Gastroesophageal sphincter (tissue), 4 donors: ENCODE results near the gene IFNA1. TPM values are rescaled to one million over a fixed set of nuclear protein-coding genes. Genes with fewer than 3 reads are reported as not detected.

ENCODE experiments used
- ATAC-seq: fragments of 150-250 bp; one replicate; pipeline ENCODE4 v1.9.1; 2016; ENCODE audit warnings: mild to moderate bottlenecking, moderate library complexity
- H3K27ac ChIP-seq, 4 donors: fragments of 200-600 bp; sonication (generic) in 3 of 4; 1 replicate in 3 of 4; 2 replicates in 1 of 4; pipeline ENCODE4 v1.5.1; 2016 to 2019
- H3K27me3 ChIP-seq: fragments of 200-600 bp; sonication (generic); one replicate; pipeline ENCODE4 v1.5.1; 2019
- H3K36me3 ChIP-seq, 2 donors: fragments of 200-600 bp; sonication (generic); one replicate each; pipeline ENCODE4 v1.5.1; 2019; ENCODE audit warnings: control low read depth in 1 of 2
- H3K4me1 ChIP-seq, 3 donors: fragments of 200-600 bp; sonication (generic); 1 replicate in 2 of 3; 2 replicates in 1 of 3; pipeline ENCODE4 v1.5.1; 2016 to 2019; ENCODE audit warnings: control low read depth in 2 of 3
- H3K4me3 ChIP-seq, 2 donors: fragments of 200-600 bp; sonication (generic); one replicate each; pipeline ENCODE4 v1.5.1; 2019; ENCODE audit warnings: mild to moderate bottlenecking in 1 of 2, moderate library complexity in 1 of 2
- H3K9me3 ChIP-seq, 3 donors: fragments of 200-600 bp; sonication (generic); one replicate each; pipeline ENCODE4 v1.5.1; 2017 to 2019; ENCODE audit warnings: control low read depth in 2 of 3
- CTCF ChIP-seq, 4 experiments: fragments of 200-600 bp in 2 of 4; fragments of 450-650 bp in 2 of 4; sonication (generic) in 1 of 4; IDR thresholded peaks; one replicate each; pipeline ENCODE4 v1.5.1; 2017 to 2019; ENCODE audit warnings: antibody characterized with exemption in 4 of 4, mild to moderate bottlenecking in 2 of 4, moderate library complexity in 2 of 4
- EP300 ChIP-seq: sonication (generic); formaldehyde crosslinking; IDR thresholded peaks from one replicate; pipeline ENCODE4 v1.6.1; 2017; ENCODE audit warnings: antibody characterized with exemption, mild to moderate bottlenecking
- POLR2A ChIP-seq, 2 donors: fragments of 450-650 bp; IDR thresholded peaks; one replicate each; pipeline ENCODE4 v1.6.1; 2017; ENCODE audit warnings: antibody characterized with exemption in 2 of 2, mild to moderate bottlenecking in 2 of 2, moderate library complexity in 1 of 2
- POLR2AphosphoS5 ChIP-seq: sonication (generic); formaldehyde crosslinking; IDR thresholded peaks from one replicate; pipeline ENCODE4 v1.6.1; 2017; ENCODE audit warnings: antibody characterized with exemption
- WGBS, 2 donors: methylation state at CpG; one replicate each; pipeline ENCODE4 v1.1.5; 2018; ENCODE audit warnings: low coverage in 1 of 2; 5-methylcytosine and 5-hydroxymethylcytosine counted together
- total RNA-seq, 4 donors: library from RNA; depleted of rRNA; stranded (reverse); fragments of >200 nt; gene quantifications; one replicate each; pipeline ENCODE4 v1.1.0, GENCODE V29; 2016

The IFNA1 gene
- total RNA-seq, 4 donors from 2014 or later, result not detected

GRCh38 chr9:21399956-21400355 is 40.3 kb upstream of the IFNA1 start:
- WGBS, 2 donors, result 32 to 45% methylated on average over 2 to 3 of the region's 3 CpGs
- no peak for ATAC-seq
- TF ChIP-seq POLR2A (IDR thresholded peaks at IDR 0.05) (no peak), EP300 (no peak), CTCF (IDR thresholded peaks at IDR 0.05) (no peak), POLR2AphosphoS5 (no peak)
- Histone ChIP-seq H3K27ac (no peak overlapping the region), H3K4me3 (no peak overlapping the region), H3K27me3 (peaks cover 66% of the 10 kb centered on the region), H3K4me1 (peaks cover 0 to 20% (median 6%) of the 10 kb centered on the region in 3 donors), H3K36me3 (no peaks in the 10 kb centered on the region), H3K9me3 (no peaks in the 10 kb centered on the region)

- TF ChIP-seq CTCF (IDR thresholded peaks at IDR 0.05), result no peak
- TF ChIP-seq POLR2A (IDR thresholded peaks at IDR 0.05), result no peak
- TF ChIP-seq EP300, result no peak
- no peak for TF ChIP-seq POLR2AphosphoS5
- peaks cover 0 to 11% (median 6%) of the 10 kb centered on the region in 3 donors for H3K4me1 ChIP-seq
- ATAC-seq, result peak; percentile 47
- peaks cover 45% of the 10 kb centered on the region for H3K27me3 ChIP-seq
- 0% methylated on average over 14 of the region's 53 CpGs; no CpG with 5 or more reads in 1 of the 2 donors for WGBS, 2 donors
- H3K36me3 ChIP-seq, result no peaks in the 10 kb centered on the region
- no peak overlapping the region for H3K27ac ChIP-seq
- peak overlapping the region in 1 of 2 donors; percentile 39 for H3K4me3 ChIP-seq
- no peaks in the 10 kb centered on the region for H3K9me3 ChIP-seq
Measured at GRCh38 chr9:21402386-21403251, 37.6 kb upstream of the IFNA1 start.

DNA sequence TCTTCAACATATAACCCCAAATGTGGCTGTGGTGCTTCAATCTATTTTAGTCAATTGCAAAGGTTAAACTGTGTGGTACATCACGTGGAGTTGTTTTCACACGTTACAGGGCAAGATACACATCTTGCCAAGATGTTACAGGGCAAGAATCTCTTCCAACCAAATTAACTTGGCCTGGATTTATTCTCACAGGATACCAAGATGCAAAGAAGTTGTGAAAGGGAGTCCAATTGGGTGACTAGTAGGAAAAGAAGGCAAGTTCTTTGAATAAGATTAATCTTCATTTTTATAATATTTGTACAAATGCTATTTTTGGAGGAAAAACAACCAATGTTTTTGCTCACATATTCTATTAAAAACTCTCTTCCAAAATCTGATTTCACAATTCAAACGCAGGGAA is 36.1 kb upstream of the IFNA1 start:
- no peak for ATAC-seq
- no peaks in the 10 kb centered on the region for H3K36me3 ChIP-seq
- no peak for TF ChIP-seq POLR2A (IDR thresholded peaks at IDR 0.05)
- TF ChIP-seq EP300, result no peak
- TF ChIP-seq CTCF (IDR thresholded peaks at IDR 0.05), result no peak
- no peak for TF ChIP-seq POLR2AphosphoS5
- peaks cover 0 to 11% (median 6%) of the 10 kb centered on the region in 3 donors for H3K4me1 ChIP-seq
- no peaks in the 10 kb centered on the region for H3K9me3 ChIP-seq
- peaks cover 40% of the 10 kb centered on the region for H3K27me3 ChIP-seq
- H3K27ac ChIP-seq, result no peak overlapping the region
- 63 to 73% methylated on average over 1 to 3 of the region's 3 CpGs for WGBS, 2 donors
- H3K4me3 ChIP-seq, result no peak overlapping the region

DNA sequence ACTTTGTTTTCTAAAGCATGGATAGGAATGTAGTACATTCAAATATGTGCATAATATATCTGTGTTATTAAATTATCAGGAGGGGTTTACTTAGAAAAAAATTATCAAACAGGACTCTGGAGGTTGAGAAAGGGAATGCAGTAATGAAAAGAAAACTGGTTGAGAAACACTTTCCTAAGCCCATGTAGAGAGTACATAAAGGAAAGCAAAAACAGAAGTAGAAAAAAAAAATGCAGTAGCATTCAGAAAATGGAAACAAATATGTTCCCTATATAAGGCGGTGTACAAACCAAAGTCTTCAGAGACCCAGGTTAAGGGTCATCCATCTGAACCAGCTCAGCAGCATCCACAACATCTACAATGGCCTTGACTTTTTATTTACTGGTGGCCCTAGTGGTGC is 31.4 kb upstream of the IFNA1 start, which contains the start of gene IFNA8:
Gene IFNA8, plus strand, starts transcription at position 301 of the 400 bp plus-strand sequence. Its CDS starts 60 bp downstream, at position 361.
- no peak within 1 kb of the TSS for H3K4me3 ChIP-seq
- no peak for TF ChIP-seq POLR2A (IDR thresholded peaks at IDR 0.05)
- TF ChIP-seq CTCF (IDR thresholded peaks at IDR 0.05), result no peak
- TF ChIP-seq EP300, result no peak
- no peak for TF ChIP-seq POLR2AphosphoS5
- no peak for ATAC-seq
- WGBS, 2 donors, result 88% methylated on average over 1 of the region's 1 CpG
- H3K9me3 ChIP-seq, result no peaks in the 10 kb centered on the region
- H3K27ac ChIP-seq, result no peak within 1 kb of the TSS
- no peaks in the 10 kb centered on the region for H3K4me1 ChIP-seq
- peaks cover 6% of the 10 kb centered on the region for H3K27me3 ChIP-seq
- H3K36me3 ChIP-seq, result no peaks in the 10 kb centered on the region

DNA sequence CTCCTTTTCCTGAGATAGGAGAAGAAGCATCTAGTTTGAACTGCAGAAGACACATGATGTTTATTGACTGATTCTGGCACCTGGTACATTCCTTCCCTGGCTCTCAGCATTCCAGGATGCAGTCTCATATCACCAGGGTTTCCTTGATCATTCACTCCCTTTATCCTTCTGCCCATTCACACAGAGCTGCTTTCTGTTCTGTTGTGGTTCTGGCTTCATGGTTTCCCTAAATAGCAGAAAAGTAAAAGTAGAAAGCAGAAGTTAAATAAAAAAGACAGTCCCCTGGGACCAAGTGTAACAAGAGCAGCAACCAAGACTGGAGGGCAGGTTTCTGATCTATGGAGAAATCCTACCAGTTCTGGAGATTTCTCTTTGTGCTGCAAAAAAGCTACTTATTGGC is 28.1 kb upstream of the IFNA1 start:
- no peak for ATAC-seq
- Histone ChIP-seq H3K27me3 (peaks cover 6% of the 10 kb centered on the region), H3K27ac (no peak overlapping the region), H3K36me3 (no peaks in the 10 kb centered on the region), H3K9me3 (no peaks in the 10 kb centered on the region), H3K4me1 (no peaks in the 10 kb centered on the region), H3K4me3 (no peak overlapping the region)
- no peak for TF ChIP-seq POLR2AphosphoS5
- TF ChIP-seq POLR2A (IDR thresholded peaks at IDR 0.05), result no peak
- TF ChIP-seq EP300, result no peak
